ENCODE measurements around the gene VAPB. TPM values are rescaled to one million over a fixed set of nuclear protein-coding genes. Genes with fewer than 3 reads are reported as not detected.

Gene VAPB
- total and polyA plus RNA-seq, 2 of the 4 experiments (the other 2 are of a cell fraction), result 9.1 to 26.0 TPM

GRCh38 chr20:58388028-58388601 lies 914 bp upstream of the VAPB start:
- Histone ChIP-seq H2BK20ac (ENCODE audit: low read depth, low read length) (no peak overlapping the region), H3K9me3 (ENCODE audit: control insufficient read depth, insufficient read depth, low read length) (0 out of 2 replicates have a peak, but pooled peaks cover under 1% of the 10 kb centered on the region), H3K4me1 (ENCODE audit: control insufficient read depth, insufficient read depth, low read length) (peaks cover 8% of the 10 kb centered on the region), H2BK5ac (ENCODE audit: low read depth, low read length, poor library complexity, severe bottlenecking) (no peak overlapping the region), H3K36me3 (ENCODE audit: control insufficient read depth, insufficient read depth, low read length) (peaks cover 6% of the 10 kb centered on the region; the same call in 1 of the 2 replicates), H3K4ac (ENCODE audit: low read depth, low read length) (no peak overlapping the region), H4K5ac (ENCODE audit: low read depth, low read length) (no peak overlapping the region), H3K27ac (ENCODE audit: insufficient read depth, low read length) (no peak overlapping the region), H4K91ac (ENCODE audit: insufficient read depth, low read depth, low read length) (no peak overlapping the region), H2BK120ac (ENCODE audit: low read depth, low read length) (no peak overlapping the region), H3K4me3 (ENCODE audit: insufficient read depth, low read depth, low read length) (no peak overlapping the region), H2BK15ac (ENCODE audit: low read depth, low read length) (no peak overlapping the region), H3K56ac (ENCODE audit: extremely low read depth, insufficient read depth, low read length) (no peak overlapping the region), H4K20me1 (ENCODE audit: insufficient read depth, low read length) (peaks cover 34% of the 10 kb centered on the region), H3K9me1 (ENCODE audit: insufficient read depth, low read length) (peaks cover 23% of the 10 kb centered on the region), H2AK9ac (replicated peaks; ENCODE audit: low read depth, low read length, poor library complexity) (no peak overlapping the region), H3K23ac (ENCODE audit: low read depth, low read length) (no peak overlapping the region), H3K14ac (replicated peaks; ENCODE audit: low read depth, low read length) (no peak overlapping the region), H3K9ac (ENCODE audit: low read depth, low read length) (no peak overlapping the region), H3K18ac (ENCODE audit: low read depth, low read length) (no peak overlapping the region), H2AFZ (replicated peaks; ENCODE audit: low read length, poor library complexity) (no peak overlapping the region), H4K8ac (ENCODE audit: low read depth in 2 of 2, low read length in 2 of 2) (no peak overlapping the region; a peak in 2 of 4 replicates), H3K79me1 (ENCODE audit: low read depth in 1 of 2, low read length in 2 of 2) (peaks cover 12 to 37% of the 10 kb centered on the region in 2 experiments), H3K27me3 (ENCODE audit: control insufficient read depth, insufficient read depth, low read length) (no peaks in the 10 kb centered on the region), H3K4me2 (ENCODE audit: low read depth, low read length) (no peak overlapping the region), H2AK5ac (ENCODE audit: low read depth, low read length) (no peak overlapping the region)
- no TSS peak for BruUV-seq (replicated peaks)
- ChIA-PET CTCF (interaction anchor here (0.7 to 1.4 kb wide), 2 partner anchors 17 kb away, joined by 3 read pairs; no protein-coding TSS in a partner anchor), POLR2A (ENCODE audit: unreplicated experiment) (no interaction called here)
- intact Hi-C loops (cut with micrococcal nuclease) (no loop called here), in situ Hi-C loops (cut with MboI; ENCODE audit: low sequenced_read_pairs) (no loop called here), dilution Hi-C loops (cut with HindIII; ENCODE audit: low sequenced_read_pairs, unreplicated experiment) (no loop called here)
- DNase-seq, result no peak
- WGBS, 2 experiments (ENCODE audit: extremely low coverage in 2 of 2, insufficient read length in 1 of 2), result no CpG with 5 or more reads among the region's 4 CpGs
- ATAC-seq (ENCODE audit: low read depth), result no peak
- TF ChIP-seq USF2 (IDR thresholded peaks at IDR 0.05; ENCODE audit: low read depth, low read length) (no peak), FOS (IDR thresholded peaks at IDR 0.05; ENCODE audit: low read depth, low read length) (no peak), MAZ (IDR thresholded peaks at IDR 0.05; ENCODE audit: borderline replicate concordance, low read depth, low read length) (no peak), SMC3 (IDR thresholded peaks at IDR 0.05; ENCODE audit: low read depth, low read length) (no peak), MAFK (IDR thresholded peaks at IDR 0.05; ENCODE audit: low read depth, low read length) (no peak), RFX5 (IDR thresholded peaks at IDR 0.05; ENCODE audit: low read depth, low read length) (no peak), CHD1 (IDR thresholded peaks at IDR 0.05; ENCODE audit: low read depth, low read length) (no peak), MXI1 (IDR thresholded peaks at IDR 0.05; ENCODE audit: borderline replicate concordance, low read depth, low read length) (no peak), RCOR1 (IDR thresholded peaks at IDR 0.05; ENCODE audit: insufficient replicate concordance, low read length) (no peak), POLR2A (IDR thresholded peaks at IDR 0.05; ENCODE audit: low read depth, low read length) (no peak), CEBPB (IDR thresholded peaks at IDR 0.05; ENCODE audit: low read depth, low read length) (no peak), ELK1 (IDR thresholded peaks at IDR 0.05; ENCODE audit: borderline replicate concordance, low read depth, low read length) (no peak), NFE2L2 (IDR thresholded peaks at IDR 0.05; ENCODE audit: low read depth, low read length) (no peak)

Measured in IMR-90 (cell line).